Mesenchymal stem cell (in vitro differentiated cells and primary cell): Measurements from ENCODE around the gene PDS5B.

ENCODE experiments used
- DNase-seq: peaks from one replicate; pipeline ENCODE4 v3.0.0-alpha.2; 2013
- H2AFZ ChIP-seq: one replicate; pipeline ENCODE4 v1.6.1; 2013; ENCODE audit warnings: low read depth, mild to moderate bottlenecking, control low read depth, inconsistent platforms, low read length, moderate library complexity
- H2AK5ac ChIP-seq: 2 replicates; pipeline ENCODE4 v1.6.1; 2013; ENCODE audit warnings: low read length, moderate library complexity, mild to moderate bottlenecking, inconsistent platforms; ENCODE audit not compliant: severe bottlenecking
- H2BK120ac ChIP-seq: one replicate; pipeline ENCODE4 v1.6.1; 2013; ENCODE audit warnings: low read depth, mild to moderate bottlenecking, inconsistent platforms, low read length, moderate library complexity
- H2BK12ac ChIP-seq, 2 experiments: one replicate each; pipeline ENCODE4 v1.6.1; 2013; ENCODE audit warnings: inconsistent platforms in 2 of 2, low read length in 2 of 2, mild to moderate bottlenecking in 2 of 2, moderate library complexity in 2 of 2, control low read depth in 1 of 2
- H2BK15ac ChIP-seq: one replicate; pipeline ENCODE4 v1.6.1; 2013; ENCODE audit warnings: mild to moderate bottlenecking, low read depth, inconsistent platforms; ENCODE audit not compliant: poor library complexity, severe bottlenecking
- H2BK5ac ChIP-seq: 2 replicates; pipeline ENCODE4 v1.6.1; 2013; ENCODE audit warnings: low read depth, mild to moderate bottlenecking, low read length, control low read depth, inconsistent platforms; ENCODE audit not compliant: poor library complexity, severe bottlenecking
- H3K14ac ChIP-seq, 2 experiments: one replicate each; pipeline ENCODE4 v1.6.1; 2013; ENCODE audit warnings: inconsistent platforms in 2 of 2, low read length in 2 of 2, control low read depth in 1 of 2, mild to moderate bottlenecking in 1 of 2, moderate library complexity in 1 of 2
- H3K18ac ChIP-seq, 2 experiments: one replicate each; pipeline ENCODE4 v1.6.1; 2013; ENCODE audit warnings: inconsistent platforms in 2 of 2, low read length in 2 of 2, control low read depth in 1 of 2, low read depth in 1 of 2, mild to moderate bottlenecking in 1 of 2
- H3K23ac ChIP-seq, 2 experiments: one replicate each; pipeline ENCODE4 v1.6.1; 2013; ENCODE audit warnings: inconsistent platforms in 2 of 2, low read length in 2 of 2, mild to moderate bottlenecking in 2 of 2, moderate library complexity in 2 of 2, control low read depth in 1 of 2
- H3K27ac ChIP-seq: 2 replicates; pipeline ENCODE4 v1.5.1; 2013; ENCODE audit warnings: mild to moderate bottlenecking, moderate library complexity, low read length, control low read depth, inconsistent platforms; ENCODE audit not compliant: poor library complexity, severe bottlenecking
- H3K27me3 ChIP-seq, 2 experiments: 2 replicates each; pipeline versions ENCODE4 v1.6.1 to v1.7.0; 2013; ENCODE audit warnings: low read length in 2 of 2, mild to moderate bottlenecking in 2 of 2, moderate library complexity in 2 of 2, control low read depth in 1 of 2, inconsistent platforms in 1 of 2; ENCODE audit not compliant: control insufficient read depth in 1 of 2, insufficient read depth in 1 of 2
- H3K36me3 ChIP-seq, 2 experiments: 2 replicates each; pipeline versions ENCODE4 v1.6.1 to v1.7.0; 2013; ENCODE audit warnings: low read length in 2 of 2, control low read depth in 1 of 2, inconsistent platforms in 1 of 2, low read depth in 1 of 2, mild to moderate bottlenecking in 1 of 2; ENCODE audit not compliant: insufficient read depth in 2 of 2, control insufficient read depth in 1 of 2
- H3K4ac ChIP-seq, 2 experiments: one replicate each; pipeline ENCODE4 v1.6.1; 2013; ENCODE audit warnings: inconsistent platforms in 2 of 2, low read length in 2 of 2, mild to moderate bottlenecking in 2 of 2, moderate library complexity in 2 of 2, control low read depth in 1 of 2, low read depth in 1 of 2
- H3K4me1 ChIP-seq: 2 replicates; pipeline ENCODE4 v1.6.1; 2013; ENCODE audit warnings: low read depth, low read length, control low read depth; ENCODE audit not compliant: control insufficient read depth, insufficient read depth
- H3K4me2 ChIP-seq: 2 replicates; pipeline ENCODE4 v1.6.1; 2013; ENCODE audit warnings: low read length, mild to moderate bottlenecking, inconsistent platforms; ENCODE audit not compliant: poor library complexity, severe bottlenecking
- H3K4me3 ChIP-seq, 2 experiments: 2 replicates each; pipeline versions ENCODE4 v1.5.1 to v1.7.0; 2013; ENCODE audit warnings: low read length in 2 of 2, mild to moderate bottlenecking in 2 of 2, control low read depth in 1 of 2, low read depth in 1 of 2; ENCODE audit not compliant: insufficient read depth in 1 of 2
- H3K79me1 ChIP-seq: replicated peaks from 2 replicates; pipeline ENCODE4 v1.6.1; 2013; ENCODE audit warnings: mild to moderate bottlenecking, control low read depth, low read length, inconsistent platforms; ENCODE audit not compliant: poor library complexity, severe bottlenecking
- H3K9ac ChIP-seq: 2 replicates; pipeline ENCODE4 v1.7.0; 2013; ENCODE audit warnings: mild to moderate bottlenecking, low read length, moderate library complexity
- H3K9me3 ChIP-seq: 2 replicates; pipeline ENCODE4 v1.7.0; 2013; ENCODE audit warnings: mild to moderate bottlenecking, low read length; ENCODE audit not compliant: control insufficient read depth
- H4K8ac ChIP-seq: one replicate; pipeline ENCODE4 v1.6.1; 2013; ENCODE audit warnings: inconsistent platforms, mild to moderate bottlenecking, low read length, moderate library complexity
- H4K91ac ChIP-seq: one replicate; pipeline ENCODE4 v1.6.1; 2013; ENCODE audit warnings: mild to moderate bottlenecking, low read length, inconsistent platforms
- WGBS: methylation state at CpG from one replicate; pipeline ENCODE4 v1.1.7; 2013; ENCODE audit warnings: mixed read lengths; 5-methylcytosine and 5-hydroxymethylcytosine counted together

The PDS5B gene

GRCh38 chr13:32735859-32736258 lies 149.6 kb downstream of the PDS5B start:
- no peak overlapping the region for H3K18ac ChIP-seq
- H2AK5ac ChIP-seq, result no peak overlapping the region
- no peaks in the 10 kb centered on the region for H3K9me3 ChIP-seq
- H3K4me1 ChIP-seq, result peaks cover 3% of the 10 kb centered on the region
- no peak overlapping the region for H4K8ac ChIP-seq
- no peak overlapping the region for H2BK5ac ChIP-seq
- peak overlapping the region; percentile 91 for H3K9ac ChIP-seq
- H2AFZ ChIP-seq, result no peak overlapping the region
- no peak overlapping the region for H3K4me3 ChIP-seq
- no peak overlapping the region for H3K4ac ChIP-seq
- no peak overlapping the region for H3K4me2 ChIP-seq
- no peaks in the 10 kb centered on the region for H3K27me3 ChIP-seq
- no peak for DNase-seq
- H3K27ac ChIP-seq, result no peak overlapping the region
- peaks cover 7% of the 10 kb centered on the region for H3K79me1 ChIP-seq
- no peak overlapping the region for H2BK120ac ChIP-seq
- peaks cover 2 to 7% of the 10 kb centered on the region in 2 experiments for H3K36me3 ChIP-seq
- no peak overlapping the region for H4K91ac ChIP-seq
- H3K23ac ChIP-seq, result no peak overlapping the region
- H2BK12ac ChIP-seq, result no peak overlapping the region
- H3K14ac ChIP-seq, result no peak overlapping the region
- no peak overlapping the region for H2BK15ac ChIP-seq

- H2BK12ac ChIP-seq, result no peak overlapping the region
- H3K4ac ChIP-seq, result no peak overlapping the region
- H3K9me3 ChIP-seq, result no peaks in the 10 kb centered on the region
- no peaks in the 10 kb centered on the region for H3K27me3 ChIP-seq
- H2BK120ac ChIP-seq, result no peak overlapping the region
- H4K91ac ChIP-seq, result no peak overlapping the region
- no peak overlapping the region for H3K4me2 ChIP-seq
- no peak overlapping the region for H2AFZ ChIP-seq
- H3K4me1 ChIP-seq, result peaks cover 3% of the 10 kb centered on the region
- no peak for DNase-seq
- H3K9ac ChIP-seq, result peak overlapping the region; percentile 91
- H3K27ac ChIP-seq, result peak overlapping the region; percentile 46
- no peak overlapping the region for H2BK5ac ChIP-seq
- no peak overlapping the region for H3K18ac ChIP-seq
- WGBS, result 97% methylated on average over 4 of the region's 4 CpGs
- no peak overlapping the region for H2BK15ac ChIP-seq
- H3K14ac ChIP-seq, result no peak overlapping the region
- peaks cover 2 to 15% of the 10 kb centered on the region in 2 experiments for H3K36me3 ChIP-seq
- no peak overlapping the region for H4K8ac ChIP-seq
- H2AK5ac ChIP-seq, result no peak overlapping the region
- no peak overlapping the region for H3K23ac ChIP-seq
- H3K79me1 ChIP-seq, result peaks cover 8% of the 10 kb centered on the region
- H3K4me3 ChIP-seq, result peak overlapping the region in 1 of 2 experiments; percentile 74
These were observed 150.4 kb downstream of the PDS5B start for GRCh38 chr13:32736648-32737047.

GRCh38 chr13:32737111-32737571 lies 150.9 kb downstream of the PDS5B start:
- no peaks in the 10 kb centered on the region for H3K9me3 ChIP-seq
- no peak overlapping the region for H3K18ac ChIP-seq
- H3K23ac ChIP-seq, result no peak overlapping the region
- peaks cover 2 to 20% of the 10 kb centered on the region in 2 experiments for H3K36me3 ChIP-seq
- no peak overlapping the region for H4K8ac ChIP-seq
- DNase-seq, result peak; percentile 48
- H3K4me2 ChIP-seq, result peak overlapping the region; percentile 16
- peaks cover 11% of the 10 kb centered on the region for H3K79me1 ChIP-seq
- H2BK5ac ChIP-seq, result no peak overlapping the region
- no peak overlapping the region for H2BK12ac ChIP-seq
- peak overlapping the region; percentile 91 for H3K9ac ChIP-seq
- H3K4ac ChIP-seq, result no peak overlapping the region
- H3K4me1 ChIP-seq, result peaks cover 3% of the 10 kb centered on the region
- no peak overlapping the region for H2BK120ac ChIP-seq
- H3K27ac ChIP-seq, result peak overlapping the region; percentile 97
- H2AFZ ChIP-seq, result no peak overlapping the region
- no peak overlapping the region for H2AK5ac ChIP-seq
- no peak overlapping the region for H3K14ac ChIP-seq
- no peak overlapping the region for H4K91ac ChIP-seq
- no peak overlapping the region for H2BK15ac ChIP-seq
- H3K27me3 ChIP-seq, result no peaks in the 10 kb centered on the region
- 89% methylated on average over 2 of the region's 2 CpGs for WGBS
- peak overlapping the region in 1 of 2 experiments; percentile 74 for H3K4me3 ChIP-seq

- no peak overlapping the region for H2BK12ac ChIP-seq
These were observed 151.4 kb downstream of the PDS5B start for GRCh38 chr13:32737679-32738078.

More at GRCh38 chr13:32737679-32738078, 151.4 kb downstream of the PDS5B start:
- H3K27ac ChIP-seq, result peak overlapping the region; percentile 97
- no peak overlapping the region for H2BK15ac ChIP-seq
- H3K23ac ChIP-seq, result no peak overlapping the region
- H2BK5ac ChIP-seq, result no peak overlapping the region
- no peak overlapping the region for H4K91ac ChIP-seq
- peak overlapping the region; percentile 91 for H3K9ac ChIP-seq
- no peak overlapping the region for H3K4ac ChIP-seq
- H2BK120ac ChIP-seq, result no peak overlapping the region
- H3K4me2 ChIP-seq, result no peak overlapping the region
- no peak overlapping the region for H2AK5ac ChIP-seq
- no peak for DNase-seq
- no peak overlapping the region for H3K18ac ChIP-seq
- H3K4me3 ChIP-seq, result peak overlapping the region in 1 of 2 experiments; percentile 74
- peaks cover 11% of the 10 kb centered on the region for H3K79me1 ChIP-seq
- H4K8ac ChIP-seq, result no peak overlapping the region
- H2AFZ ChIP-seq, result no peak overlapping the region
- H3K4me1 ChIP-seq, result peaks cover 3% of the 10 kb centered on the region
- H3K14ac ChIP-seq, result no peak overlapping the region
- H3K36me3 ChIP-seq, result peaks cover 2 to 24% of the 10 kb centered on the region in 2 experiments
- H3K27me3 ChIP-seq, result no peaks in the 10 kb centered on the region
- H3K9me3 ChIP-seq, result no peaks in the 10 kb centered on the region
- WGBS, result no CpG with 5 or more reads among the region's 1 CpG
